Hindlimb muscle (tissue), 1 donor: ENCODE data around the gene DPYD. TPM values are rescaled to one million over a fixed set of nuclear protein-coding genes. Genes with fewer than 3 reads are reported as not detected.

ENCODE experiments used
- DNase-seq: peaks from one replicate; pipeline ENCODE4 v3.0.0-alpha.2; 2013
- polyA plus RNA-seq: library from polyadenylated mRNA; unstranded; fragments of 120-200 nt; gene quantifications from one replicate; pipeline ENCODE4 v1.2.1, GENCODE V29; 2013; ENCODE audit not compliant: insufficient read length

The DPYD gene
- polyA plus RNA-seq, 1 donor = 8.3 TPM

DNA sequence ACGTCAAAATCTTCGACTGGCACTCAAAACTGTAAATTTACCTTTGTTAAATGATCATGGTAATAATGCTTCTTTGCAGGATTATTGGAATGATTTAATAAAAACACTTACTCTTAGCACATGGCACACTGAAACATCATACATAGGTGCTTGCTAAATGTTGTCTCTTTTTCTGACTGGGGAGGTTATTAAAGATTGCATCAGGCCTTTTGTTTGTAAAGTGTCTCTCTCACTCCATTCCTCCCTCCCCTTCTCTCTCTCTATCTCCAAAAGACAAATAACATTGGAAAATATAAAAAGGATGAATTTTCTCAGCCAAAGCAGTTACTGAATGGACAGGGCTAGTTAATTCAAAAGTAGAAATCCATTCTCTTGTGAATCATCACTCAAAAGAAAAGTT, 404.2 kb downstream of the DPYD start:
- DNase-seq = no peak

DNA sequence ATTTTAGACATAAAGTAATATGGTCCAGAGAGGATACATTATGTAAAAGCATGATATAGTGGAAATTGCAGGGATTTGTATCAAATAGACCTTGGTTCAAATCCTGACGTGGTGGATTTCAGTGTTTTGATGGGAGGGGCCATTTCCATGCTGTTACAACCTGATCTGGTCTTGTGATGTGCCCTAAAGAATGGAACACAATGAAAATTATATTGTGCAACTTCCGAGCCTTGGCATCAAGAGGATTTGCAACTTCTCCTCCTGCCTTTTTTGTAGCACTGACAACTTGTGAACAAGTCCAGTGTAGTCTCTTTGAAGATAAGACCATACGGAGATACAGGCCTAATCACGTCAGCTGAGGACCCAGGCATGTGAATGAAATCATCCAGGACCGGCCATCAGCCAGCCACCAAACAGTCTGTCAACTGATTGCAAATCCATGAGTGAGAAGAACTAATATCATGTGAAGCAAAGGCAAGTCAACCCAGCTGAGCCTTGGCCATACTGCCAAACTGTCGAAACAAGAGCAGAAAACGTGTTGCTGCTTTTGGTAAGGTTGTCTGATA, 412.1 kb downstream of the DPYD start:
- no peak for DNase-seq

DNA sequence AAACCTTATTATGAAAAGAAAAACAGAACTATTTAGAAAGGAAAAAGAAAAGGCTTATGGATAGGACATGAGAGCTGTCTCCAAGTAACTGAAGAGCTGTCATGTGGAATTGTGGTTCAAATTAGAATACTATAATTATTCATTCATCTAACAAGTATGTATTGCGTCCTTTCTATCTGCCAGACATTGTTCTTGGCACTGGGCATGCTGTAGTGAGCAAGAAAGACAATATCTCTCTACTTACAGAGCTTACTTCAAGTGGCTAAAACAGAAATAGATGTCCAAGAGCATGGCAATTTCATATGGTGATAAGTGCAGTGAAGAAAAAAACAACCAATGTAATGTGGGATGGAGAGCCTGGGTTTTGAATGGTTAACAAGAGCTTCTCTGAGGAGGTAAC, 413.0 kb downstream of the DPYD start:
- DNase-seq = no peak

DNA sequence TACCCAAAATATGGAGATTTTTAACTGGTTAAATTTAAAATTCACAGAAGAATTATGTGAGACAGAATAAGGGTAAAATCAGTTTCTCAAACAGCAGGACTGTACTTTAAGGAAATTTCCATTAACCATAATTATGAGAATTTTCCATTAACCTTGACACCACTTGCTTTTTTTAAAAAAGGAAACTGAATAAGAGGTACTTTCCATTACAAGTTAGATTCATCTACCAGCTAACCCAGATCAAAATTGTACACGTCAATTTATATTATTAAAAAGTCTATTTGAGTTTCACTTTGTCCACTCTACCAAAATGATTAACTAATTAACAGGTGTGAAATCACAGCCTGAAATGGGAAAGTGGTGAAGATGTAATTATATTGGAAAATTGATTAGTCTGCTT, 414.5 kb downstream of the DPYD start:
- no peak for DNase-seq

DNA sequence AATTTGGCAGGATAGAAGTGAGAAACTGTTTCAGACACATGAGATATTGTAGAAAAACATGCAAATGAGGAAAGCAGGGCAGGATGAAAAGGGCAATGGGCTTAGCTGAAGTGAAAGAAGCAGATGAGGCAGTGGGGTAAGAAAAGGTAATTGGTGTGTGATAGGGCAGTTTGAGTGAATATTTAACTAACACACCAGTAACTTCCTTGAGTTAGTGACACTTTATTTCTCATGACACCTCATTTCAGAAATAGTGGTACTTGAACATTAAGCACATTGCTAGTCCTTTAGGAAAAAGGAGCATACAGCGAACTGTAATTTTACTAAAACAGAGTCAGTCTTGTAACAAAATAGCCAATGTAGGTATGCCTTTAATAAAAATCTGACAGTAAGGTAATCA, 415.0 kb downstream of the DPYD start:
- no peak for DNase-seq

DNA sequence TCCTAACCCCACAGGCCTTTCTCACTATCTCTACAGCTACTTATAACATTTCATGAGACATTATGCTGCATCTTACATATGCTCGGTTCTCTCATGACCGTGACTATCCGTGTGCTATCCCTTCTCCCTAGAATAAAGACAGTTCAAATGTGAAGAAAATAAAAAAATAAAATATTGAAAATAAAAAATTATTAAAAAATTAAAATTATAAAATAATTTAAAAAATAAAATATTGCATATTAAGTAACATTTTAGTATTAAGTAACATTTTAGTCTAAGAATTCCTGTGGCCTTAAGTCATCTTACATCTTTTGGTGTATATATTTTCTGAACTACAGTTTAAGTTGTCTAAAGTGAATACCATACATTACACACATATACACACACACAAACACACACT, 415.5 kb downstream of the DPYD start:
- no peak for DNase-seq

DNA sequence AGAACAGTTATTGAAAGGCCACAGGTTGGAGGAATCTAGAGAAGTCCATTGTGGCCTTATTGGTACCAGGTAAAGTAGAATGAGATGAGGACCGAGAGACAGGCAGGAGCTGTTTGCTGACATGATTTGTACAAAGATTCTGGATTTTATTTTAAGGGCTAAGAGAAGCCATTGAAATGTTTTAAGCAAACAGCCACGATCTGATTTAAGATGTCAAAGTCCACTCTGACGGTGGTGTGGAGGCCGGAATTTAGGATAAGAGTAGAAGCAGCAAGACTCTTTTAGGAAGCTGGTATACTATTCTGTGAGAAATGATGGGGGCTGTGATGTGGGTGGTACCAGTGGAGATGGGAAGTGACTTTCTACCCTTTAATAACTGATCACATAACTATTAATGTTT, 418.5 kb downstream of the DPYD start:
- DNase-seq = no peak

DNA sequence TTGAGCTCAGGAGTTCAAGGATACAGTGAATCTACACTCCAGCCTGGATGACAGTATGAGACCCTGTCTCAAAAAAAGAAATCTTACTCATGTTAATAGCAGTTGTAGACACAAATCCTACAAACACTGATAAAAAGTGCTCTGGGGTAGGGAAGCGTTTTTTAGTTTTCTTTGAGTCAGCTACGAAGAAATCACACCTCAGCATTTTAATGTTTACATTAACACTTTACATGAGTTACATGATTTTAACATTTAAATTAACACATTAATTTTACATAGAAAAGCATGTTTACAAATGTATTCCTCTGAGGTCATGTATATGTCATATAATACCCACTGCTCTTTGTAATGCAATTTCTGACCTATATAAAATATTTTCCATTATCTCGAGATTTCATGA, 419.2 kb downstream of the DPYD start:
- no peak for DNase-seq

DNA sequence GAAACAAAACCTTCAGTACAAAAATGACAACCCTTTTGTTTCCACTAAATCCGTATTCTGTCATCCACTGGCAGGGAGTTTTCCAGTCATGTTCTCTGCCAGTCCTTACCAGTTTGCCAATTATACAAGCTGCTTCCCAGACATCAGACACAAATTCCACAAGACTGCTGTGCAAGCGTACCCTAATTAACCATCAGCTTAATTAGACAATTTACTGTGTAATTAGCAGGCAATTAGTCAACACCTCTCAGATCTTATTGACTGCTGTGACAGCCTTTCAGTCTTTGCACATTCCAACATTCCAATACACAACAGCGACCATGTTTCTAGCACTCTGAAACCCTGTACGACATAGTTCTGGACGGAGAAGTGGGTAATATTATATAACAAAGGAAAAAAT, 420.1 kb downstream of the DPYD start:
- DNase-seq = no peak

DNA sequence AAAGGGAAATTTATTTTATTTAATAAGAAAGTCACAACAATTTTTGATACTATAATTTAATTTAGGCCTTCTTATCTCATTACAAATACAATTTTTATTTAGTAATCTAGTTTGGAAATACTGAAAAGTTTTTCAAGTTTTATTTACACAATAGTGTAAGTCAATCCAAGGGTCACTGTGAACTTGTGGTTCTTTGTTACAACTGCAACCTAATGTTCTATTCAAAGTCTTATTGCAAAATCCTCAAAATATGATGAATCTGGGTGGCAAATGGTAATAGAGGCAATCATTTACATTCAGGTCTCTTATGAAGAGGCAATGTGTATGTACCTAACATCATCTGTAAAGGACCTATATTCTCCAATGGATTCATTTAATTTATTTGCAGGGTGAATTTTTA, 421.2 kb downstream of the DPYD start:
- no peak for DNase-seq

DNA sequence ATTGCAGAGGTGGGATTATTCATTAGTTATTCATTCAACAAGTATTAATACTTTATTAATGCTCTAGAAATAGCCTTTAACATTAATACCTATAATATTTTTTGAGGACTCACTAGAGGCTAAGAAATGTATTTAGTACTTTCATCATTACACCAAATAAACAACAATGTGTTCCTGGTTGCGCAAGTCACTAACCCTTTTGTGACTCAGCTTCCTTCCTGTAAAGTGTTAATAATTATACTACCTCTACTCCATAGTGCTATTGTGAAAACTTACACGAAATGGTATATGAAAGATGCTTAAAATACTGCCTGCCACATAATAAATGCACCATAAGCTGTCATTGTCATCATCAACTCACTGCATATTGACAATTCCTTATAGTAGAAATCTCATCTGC, 431.0 kb downstream of the DPYD start:
- DNase-seq = no peak

DNA sequence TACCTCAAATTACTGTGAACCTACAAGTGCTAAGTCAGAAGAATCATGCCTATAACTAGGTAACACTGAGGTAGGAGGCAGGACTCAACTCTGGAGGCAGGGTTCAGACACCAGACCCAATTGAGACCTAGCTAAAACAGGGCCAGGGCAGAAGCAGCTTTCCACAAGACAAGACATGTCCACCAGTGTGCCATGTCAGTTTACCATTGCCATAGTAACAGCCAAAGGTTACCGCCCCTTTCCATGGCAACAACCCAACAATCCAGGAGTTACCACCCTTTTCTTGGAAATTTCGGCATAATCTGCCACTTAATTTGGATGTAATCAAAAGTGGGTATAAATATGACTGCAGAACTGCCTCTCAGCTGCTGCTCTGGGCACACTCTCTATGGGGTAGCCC, 432.3 kb downstream of the DPYD start:
- no peak for DNase-seq

DNA sequence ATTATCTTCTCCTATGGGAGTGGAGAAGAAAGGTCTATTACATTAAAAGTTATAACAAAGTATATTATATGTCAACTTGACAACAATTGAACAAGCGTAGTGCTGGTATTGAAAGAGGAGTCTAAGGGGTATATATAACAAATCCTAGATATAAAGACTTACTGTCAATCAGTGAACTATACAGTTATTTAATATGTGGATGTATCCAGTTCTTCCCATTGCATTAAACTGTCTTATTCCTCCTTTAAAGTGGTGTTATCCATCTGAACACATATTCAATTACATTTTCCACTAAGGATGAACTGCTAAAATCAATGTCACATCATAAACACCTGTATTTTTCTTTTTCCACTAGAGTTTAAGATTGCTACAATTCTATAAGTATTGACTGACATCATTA, 438.8 kb downstream of the DPYD start:
- no peak for DNase-seq

DNA sequence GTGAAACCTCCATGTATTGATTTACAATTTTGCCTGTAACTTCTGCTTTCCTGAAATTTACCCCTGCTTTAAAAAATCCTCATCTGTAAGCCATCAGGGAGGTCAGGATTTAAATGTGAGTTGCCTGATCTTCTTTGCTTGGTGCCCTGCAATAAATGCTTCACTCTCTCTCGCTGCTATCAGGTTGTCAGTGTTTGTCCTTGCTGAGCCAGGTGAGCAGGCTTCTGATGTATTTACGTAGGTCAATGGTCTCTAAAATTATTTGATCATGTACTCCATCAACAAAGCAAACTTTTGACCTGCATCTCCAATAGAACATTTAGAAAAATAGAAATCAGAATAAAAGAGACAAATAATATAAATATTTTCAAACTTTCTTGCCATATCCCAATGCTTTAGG, 453.4 kb downstream of the DPYD start:
- no peak for DNase-seq

DNA sequence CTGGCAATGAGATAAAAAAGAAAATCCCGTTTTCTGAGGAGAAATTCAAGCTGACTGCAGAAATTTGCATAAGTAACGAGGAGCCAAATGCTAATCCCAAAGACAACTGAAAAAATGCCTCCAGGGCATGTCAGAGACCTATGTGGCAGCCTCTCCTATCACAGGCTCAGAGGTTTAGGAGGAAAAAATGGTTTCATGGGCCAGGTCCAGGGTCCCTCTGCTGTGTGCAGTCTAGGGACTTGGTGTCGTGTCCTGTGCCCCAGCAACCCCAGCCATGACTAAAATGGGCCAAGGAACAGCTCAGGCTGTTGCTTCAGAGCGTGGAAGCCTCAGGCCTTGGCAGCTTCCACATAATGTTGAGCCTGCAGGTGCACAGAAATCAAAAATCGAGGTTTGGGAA, 456.5 kb downstream of the DPYD start:
- no peak for DNase-seq

DNA sequence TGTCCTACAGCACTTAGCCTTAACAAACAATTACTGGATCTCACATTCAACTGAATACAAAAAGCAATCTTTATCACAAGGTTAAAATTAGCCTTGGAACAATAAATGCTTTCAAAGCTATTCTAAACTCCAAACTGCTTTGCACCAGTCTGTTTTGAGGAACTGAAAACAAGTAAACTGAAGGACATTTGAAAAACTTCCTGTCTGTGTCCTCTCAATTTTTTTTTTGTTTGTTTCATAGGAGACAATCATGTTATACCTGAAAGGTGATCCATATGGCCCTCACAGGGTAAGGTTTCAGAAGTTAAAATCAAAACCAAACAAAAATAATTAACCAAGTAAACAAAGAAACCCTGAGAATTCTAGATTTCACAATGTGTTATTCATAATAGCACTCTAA, 459.1 kb downstream of the DPYD start:
- DNase-seq = no peak

DNA sequence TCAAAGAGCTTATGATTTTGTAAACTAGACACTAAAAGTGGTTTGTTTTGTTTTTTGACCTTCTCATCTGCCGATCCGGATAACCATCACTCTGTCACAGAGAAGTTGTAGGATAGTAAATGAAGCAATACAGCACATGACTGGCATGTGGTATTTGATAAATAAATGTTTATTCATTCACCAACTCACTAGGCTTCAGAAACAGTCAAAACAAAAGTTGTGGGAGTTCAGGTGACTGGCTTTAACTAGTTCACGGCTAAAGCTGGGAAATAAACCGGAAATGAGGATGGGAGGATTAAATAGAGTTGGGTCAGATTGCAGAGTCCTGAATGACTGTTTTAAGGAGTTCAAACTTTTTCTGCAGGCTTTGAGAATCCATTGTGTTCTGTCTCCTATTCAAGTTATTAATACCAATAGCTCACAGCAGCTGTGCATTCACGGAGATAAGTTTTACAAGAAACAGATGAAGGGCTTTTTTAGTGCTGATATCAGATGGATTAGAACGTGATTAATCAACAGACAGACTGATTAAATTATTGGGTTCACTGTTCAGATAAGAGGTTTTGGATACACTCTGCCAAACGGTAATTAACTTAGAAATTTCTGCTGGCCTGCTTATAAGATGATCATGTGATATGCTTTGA, 463.3 kb downstream of the DPYD start:
- DNase-seq = no peak

DNA sequence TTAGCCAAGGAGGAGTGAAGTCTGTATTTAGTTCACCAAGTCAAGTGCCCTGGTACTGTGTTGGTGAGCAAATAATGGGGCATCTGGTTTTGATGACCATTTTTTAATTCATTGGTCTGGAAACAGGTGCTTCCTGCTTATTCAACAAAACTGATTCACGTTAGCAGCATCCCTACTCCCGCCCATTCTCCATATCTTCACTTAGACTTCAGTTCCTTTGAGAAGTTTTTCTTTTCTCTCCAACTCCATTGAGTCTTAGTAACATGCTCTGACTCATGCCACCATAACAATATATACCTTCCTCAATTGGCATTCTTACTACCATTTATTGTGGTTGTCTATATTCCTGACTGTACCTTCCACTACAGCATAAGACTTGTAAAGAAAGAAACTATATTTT, 468.9 kb downstream of the DPYD start:
- no peak for DNase-seq

DNA sequence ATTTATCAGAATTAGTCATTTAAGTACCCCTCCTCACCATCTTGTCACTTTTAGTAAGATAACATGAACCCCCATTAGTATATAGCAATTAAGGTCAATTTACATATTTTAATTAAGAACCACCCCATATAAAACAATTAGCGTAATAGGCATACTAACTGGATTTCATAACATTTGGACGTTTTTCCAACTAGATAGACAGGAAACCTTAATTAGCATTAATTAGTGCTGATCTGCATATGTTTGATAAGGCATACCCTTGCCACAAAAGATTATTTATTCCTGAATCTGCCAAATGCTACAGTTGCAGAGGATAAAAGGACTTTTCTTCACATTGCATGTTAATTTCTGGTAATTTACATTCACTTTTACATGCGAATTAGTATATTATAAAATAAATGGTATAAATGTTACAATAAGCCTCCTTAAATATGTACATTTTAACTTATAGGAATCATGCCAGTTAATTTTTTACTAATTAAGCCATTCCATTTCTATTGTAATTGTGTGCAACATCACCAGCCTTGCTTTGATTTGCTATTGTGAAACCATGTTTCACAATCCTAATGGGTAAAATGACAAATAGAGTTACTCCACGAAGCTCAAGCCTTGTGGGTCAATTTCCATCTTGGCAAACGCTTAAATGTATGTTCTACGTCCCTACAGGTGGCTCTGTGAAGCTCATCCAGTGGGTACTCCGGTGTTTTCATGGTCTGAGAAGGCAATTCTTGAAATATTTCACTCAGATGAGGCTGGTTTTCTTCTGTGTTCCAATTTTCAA, 469.6 kb downstream of the DPYD start:
- no peak for DNase-seq

DNA sequence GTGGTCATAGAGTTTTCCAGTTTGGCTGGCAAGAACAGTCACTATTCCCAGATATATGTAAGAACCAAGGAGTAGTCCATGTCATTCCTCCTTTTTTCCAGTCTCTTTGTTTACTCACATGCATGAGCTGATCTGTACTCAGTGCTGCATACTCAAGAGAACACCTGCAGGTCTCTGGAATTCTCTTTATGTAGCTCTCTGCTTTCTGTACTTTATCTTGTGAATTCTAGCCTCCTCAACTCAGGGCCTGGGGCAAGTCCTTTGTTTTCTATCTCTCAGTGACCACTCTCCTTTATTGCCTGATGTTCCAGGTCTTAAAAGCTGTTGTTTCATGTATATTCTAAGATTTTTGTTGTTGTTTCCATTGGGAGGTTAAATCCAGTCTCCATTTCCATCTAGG, 478.9 kb downstream of the DPYD start:
- DNase-seq = no peak

DNA sequence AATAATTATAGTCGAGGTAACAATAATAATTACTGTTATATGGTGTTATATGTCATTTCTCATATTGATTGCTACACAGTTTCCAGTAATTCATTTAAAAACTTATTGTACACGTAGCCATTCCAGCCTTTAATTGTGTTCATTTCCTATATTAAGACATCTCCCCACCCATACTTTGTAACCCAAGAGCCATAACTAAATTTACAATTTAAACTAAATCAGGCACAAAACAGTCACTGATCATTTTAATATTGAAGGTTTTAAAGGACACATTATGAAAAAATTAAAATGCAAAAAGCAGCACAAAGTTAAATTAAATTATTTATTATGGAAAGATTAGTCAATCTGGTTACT, 487.0 kb downstream of the DPYD start:
- DNase-seq = no peak

DNA sequence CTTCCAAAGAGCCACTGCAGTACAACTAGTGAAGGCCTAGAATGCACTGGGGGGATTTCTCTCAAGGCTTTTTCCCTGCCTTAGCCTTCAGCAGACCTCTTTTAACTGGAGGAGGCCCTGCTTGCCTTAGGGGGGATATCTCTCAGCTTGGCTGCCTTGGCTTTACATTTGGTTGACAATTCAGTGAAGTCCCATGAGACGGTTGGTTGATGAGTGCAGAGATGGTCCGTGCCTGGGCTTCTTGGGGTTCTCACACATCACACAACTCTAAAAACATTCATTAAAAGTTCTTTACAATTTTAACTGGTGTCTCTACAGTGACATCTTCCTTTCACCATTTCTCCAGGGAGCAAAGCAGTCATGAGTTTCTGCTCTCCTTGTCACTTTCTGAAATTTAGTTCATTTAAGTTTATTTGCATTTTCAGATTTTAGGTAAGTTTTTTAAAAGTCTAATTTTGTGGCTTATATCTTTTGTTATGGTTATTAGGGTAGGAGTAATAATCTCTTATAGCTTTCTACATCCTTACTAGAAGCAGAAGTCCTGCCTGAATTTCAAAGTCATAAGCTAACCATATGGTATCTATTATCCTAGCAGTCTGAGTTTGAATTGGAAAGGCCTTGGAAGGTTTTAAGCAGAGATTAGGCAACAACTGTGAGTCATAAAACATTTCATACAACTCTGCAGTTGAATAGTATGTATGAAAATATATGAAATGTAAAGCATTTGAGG, 487.6 kb downstream of the DPYD start:
- DNase-seq = peak; percentile 55

DNA sequence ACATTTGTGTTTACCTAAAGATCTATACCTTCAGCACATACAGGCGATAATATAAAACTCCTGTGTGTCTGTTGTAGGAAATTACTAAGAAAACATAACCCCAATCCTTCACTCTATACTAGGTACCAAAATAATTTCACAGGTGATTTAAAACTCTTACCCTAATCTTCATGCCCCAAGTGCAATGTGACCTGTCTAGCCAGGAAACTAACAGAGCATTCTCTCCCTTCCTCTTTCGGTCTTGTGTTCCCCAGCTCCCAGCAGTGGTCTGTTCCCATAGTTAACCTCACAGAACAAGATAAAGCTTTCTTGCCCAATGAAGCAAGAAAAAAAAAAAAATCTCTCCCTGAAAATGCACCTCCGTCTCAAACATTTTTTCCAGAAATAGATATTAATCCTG, 493.5 kb downstream of the DPYD start:
- DNase-seq = no peak

DNA sequence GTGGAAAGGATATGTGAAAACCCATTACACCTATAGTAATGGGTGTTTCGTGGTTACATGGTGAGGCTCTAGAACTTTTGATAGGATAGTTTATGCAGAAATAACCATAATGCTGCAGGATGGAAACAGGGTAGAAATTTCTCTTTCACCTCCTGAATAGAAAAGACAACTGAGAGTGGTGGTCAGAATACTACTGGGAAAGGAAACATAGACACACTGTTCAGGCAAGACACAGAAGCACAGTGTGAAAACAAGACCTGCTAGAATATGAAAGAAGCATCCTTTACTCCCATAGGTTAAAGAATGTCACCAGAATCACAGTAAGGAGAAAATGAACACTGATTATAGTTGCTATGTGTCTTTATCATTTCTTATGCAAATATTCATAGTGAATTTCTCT, 496.6 kb downstream of the DPYD start:
- DNase-seq = no peak
